HTR-8/SVneo (cell line): ENCODE measurements around the gene ITGA8.
"Not testable (repeated sequence)": the region's sequence is repeated elsewhere in the genome, so short reads cannot be mapped to it uniquely, and the experiment has no call there.

ENCODE experiments used
- DNase-seq: peaks from one replicate; pipeline ENCODE4 v3.0.0; 2011; ENCODE audit warnings: low spot score, mixed read lengths; ENCODE audit not compliant: insufficient read length
- FAIRE-seq: peaks from 2 replicates; lab custom pipeline; 2011; peaks lifted over from hg19 to GRCh38; lab: Jason Lieb, UNC

The ITGA8 gene

GRCh38 chr10:15719899-15720634 is at the start of gene ITGA8:
TSS of gene ITGA8 (minus strand) at chr10:15719922. CDS start at chr10:15719771, 151 bp downstream.
- FAIRE-seq (no peak), DNase-seq (no peak)

GRCh38 chr10:15764892-15765454 is 45.3 kb upstream of the ITGA8 start:
- DNase-seq (no peak), FAIRE-seq (no peak)

GRCh38 chr10:15763006-15763405 is 43.3 kb upstream of the ITGA8 start:
- no peak for DNase-seq
- FAIRE-seq, result no peak

- not testable (repeated sequence) for FAIRE-seq, DNase-seq
These were observed 42.5 kb upstream of the ITGA8 start for GRCh38 chr10:15762239-15762638.

- DNase-seq, FAIRE-seq: not testable (repeated sequence)
These were observed 41.5 kb upstream of the ITGA8 start for GRCh38 chr10:15761224-15761623.

GRCh38 chr10:15760681-15761080 is 41.0 kb upstream of the ITGA8 start:
- no peak for FAIRE-seq
- DNase-seq, result no peak

GRCh38 chr10:15759265-15759664 is 39.5 kb upstream of the ITGA8 start:
- no peak for FAIRE-seq
- no peak for DNase-seq

- FAIRE-seq (no peak), DNase-seq (no peak)
These were observed 38.9 kb upstream of the ITGA8 start for GRCh38 chr10:15758618-15759017.

- DNase-seq (no peak), FAIRE-seq (no peak)
These were observed 35.2 kb upstream of the ITGA8 start for GRCh38 chr10:15754937-15755336.

- DNase-seq, result no peak
- no peak for FAIRE-seq
These were observed 31.3 kb upstream of the ITGA8 start for GRCh38 chr10:15751046-15751445.

GRCh38 chr10:15748126-15748525 is 28.4 kb upstream of the ITGA8 start:
- DNase-seq, result no peak

GRCh38 chr10:15747632-15748031 is 27.9 kb upstream of the ITGA8 start:
- DNase-seq, result no peak
- FAIRE-seq, result no peak

More at GRCh38 chr10:15748126-15748525, 28.4 kb upstream of the ITGA8 start:
- no peak for FAIRE-seq

GRCh38 chr10:15745751-15746150 is 26.0 kb upstream of the ITGA8 start:
- FAIRE-seq (no peak), DNase-seq (no peak)

- peak; percentile 40 for DNase-seq
- FAIRE-seq, result no peak
These were observed 24.6 kb upstream of the ITGA8 start for GRCh38 chr10:15744217-15744865.

- FAIRE-seq (no peak), DNase-seq (no peak)
These were observed 23.7 kb upstream of the ITGA8 start for GRCh38 chr10:15743443-15743842.

- FAIRE-seq (no peak), DNase-seq (no peak)
These were observed 23.1 kb upstream of the ITGA8 start for GRCh38 chr10:15742836-15743235.

GRCh38 chr10:15742102-15742501 is 22.4 kb upstream of the ITGA8 start:
- DNase-seq (no peak), FAIRE-seq (no peak)

GRCh38 chr10:15741581-15741980 is 21.9 kb upstream of the ITGA8 start:
- FAIRE-seq (no peak), DNase-seq (no peak)

GRCh38 chr10:15740261-15740660 is 20.5 kb upstream of the ITGA8 start:
- FAIRE-seq, result no peak

GRCh38 chr10:15739254-15739970 is 19.7 kb upstream of the ITGA8 start:
- no peak for FAIRE-seq
- DNase-seq, result no peak

More at GRCh38 chr10:15740261-15740660, 20.5 kb upstream of the ITGA8 start:
- DNase-seq, result no peak
